GM18520 (cell line): ENCODE data around the gene CYP26A1.

Experiments
- ATAC-seq: cut with Tn5 transposase; IDR thresholded peaks from one replicate; pipeline ENCODE4 v1.9.1; 2021; ENCODE audit not compliant: unreplicated experiment

CYP26A1 gene

DNA sequence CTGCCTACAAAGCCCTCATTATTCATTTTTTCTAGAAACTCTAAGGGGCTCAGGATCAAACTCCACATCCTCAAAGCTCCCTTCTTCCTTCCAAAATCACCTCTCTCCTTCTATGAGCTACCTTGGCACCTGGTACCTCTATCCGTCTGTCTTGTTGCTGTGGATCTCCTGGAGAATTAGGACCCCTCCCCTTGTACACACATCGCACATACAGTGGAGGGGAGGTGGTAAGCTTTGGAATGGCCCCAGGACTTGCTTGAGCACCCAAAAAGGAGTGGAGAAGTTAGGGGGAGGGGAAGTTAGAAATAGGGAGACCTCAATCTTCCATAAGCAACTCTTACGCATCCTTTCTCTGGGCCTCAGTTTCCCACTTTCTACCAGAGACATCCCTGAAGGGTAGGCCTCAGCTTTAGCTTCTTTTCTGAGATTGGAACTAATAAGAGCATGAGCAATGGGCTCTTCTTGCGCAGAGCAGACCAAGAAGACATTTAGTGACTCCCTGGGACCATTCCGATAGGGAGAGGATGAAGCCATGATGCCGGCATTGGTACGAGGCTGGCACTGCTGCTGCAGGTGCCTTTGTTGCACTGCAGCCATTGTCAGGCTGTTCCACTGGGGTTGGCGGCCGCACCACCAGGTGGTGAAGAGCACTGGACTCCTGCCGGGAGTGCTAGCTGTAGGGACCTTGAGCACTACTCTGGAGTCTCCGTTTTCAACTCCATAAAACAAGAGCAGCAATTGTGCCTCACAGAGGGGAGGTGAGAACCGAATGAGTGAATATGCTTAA lies 8.6 kb upstream of the CYP26A1 start:
- no peak for ATAC-seq

DNA sequence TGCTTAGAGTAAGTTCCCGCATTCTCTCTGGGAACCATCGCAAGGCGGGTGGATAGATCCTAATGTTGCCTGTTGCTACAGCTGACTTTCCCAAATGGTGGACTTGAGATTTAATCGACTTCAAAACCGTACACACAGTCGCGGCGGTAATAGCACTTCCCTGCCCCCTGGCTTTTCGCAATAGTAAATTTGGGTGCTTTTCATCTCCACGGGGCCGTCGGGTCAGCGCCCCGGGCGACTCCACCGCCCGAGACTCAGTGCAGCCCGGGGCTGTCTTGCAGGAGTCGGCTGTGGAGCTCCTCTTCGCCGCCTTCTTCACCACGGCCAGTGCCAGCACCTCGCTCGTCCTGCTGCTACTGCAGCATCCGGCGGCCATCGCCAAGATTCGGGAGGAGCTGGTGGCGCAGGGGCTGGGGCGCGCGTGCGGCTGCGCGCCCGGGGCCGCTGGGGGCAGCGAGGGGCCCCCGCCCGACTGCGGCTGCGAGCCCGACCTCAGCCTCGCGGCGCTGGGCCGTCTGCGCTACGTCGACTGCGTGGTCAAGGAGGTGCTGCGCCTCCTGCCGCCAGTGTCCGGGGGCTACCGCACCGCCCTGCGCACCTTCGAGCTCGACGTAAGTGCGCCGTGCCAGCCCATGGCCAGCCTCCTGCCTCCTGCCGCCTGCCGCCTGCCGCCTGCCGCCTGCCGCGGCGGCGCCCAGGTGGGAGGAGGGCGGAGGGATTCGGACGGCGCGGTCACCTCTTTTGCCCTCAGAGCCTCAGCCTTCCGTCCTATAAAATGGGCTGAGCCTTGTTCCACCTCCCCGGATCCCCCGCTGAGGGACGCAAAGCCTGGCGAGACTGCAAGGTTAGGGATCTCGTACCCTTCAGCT lies 7.8 kb upstream of the CYP26A1 start:
- ATAC-seq: no peak

DNA sequence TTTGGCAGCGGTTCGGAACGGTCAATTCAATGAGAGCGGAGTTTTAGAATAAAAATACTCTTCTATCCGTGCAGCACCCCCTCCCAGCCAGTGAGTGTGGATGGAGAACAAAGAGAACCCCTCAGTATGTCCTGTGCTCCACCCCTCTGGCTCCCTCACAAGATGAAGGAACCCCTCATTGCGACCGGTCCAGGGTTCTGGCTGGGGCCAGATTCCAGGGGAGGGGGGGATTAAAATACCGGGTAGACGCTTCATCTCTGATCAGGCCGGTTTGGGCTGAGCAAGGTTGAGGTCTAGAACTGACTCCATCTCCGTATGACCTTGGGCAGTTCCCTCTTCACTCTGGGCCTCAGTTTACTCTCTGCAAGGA lies 7.2 kb upstream of the CYP26A1 start:
- ATAC-seq: no peak

DNA sequence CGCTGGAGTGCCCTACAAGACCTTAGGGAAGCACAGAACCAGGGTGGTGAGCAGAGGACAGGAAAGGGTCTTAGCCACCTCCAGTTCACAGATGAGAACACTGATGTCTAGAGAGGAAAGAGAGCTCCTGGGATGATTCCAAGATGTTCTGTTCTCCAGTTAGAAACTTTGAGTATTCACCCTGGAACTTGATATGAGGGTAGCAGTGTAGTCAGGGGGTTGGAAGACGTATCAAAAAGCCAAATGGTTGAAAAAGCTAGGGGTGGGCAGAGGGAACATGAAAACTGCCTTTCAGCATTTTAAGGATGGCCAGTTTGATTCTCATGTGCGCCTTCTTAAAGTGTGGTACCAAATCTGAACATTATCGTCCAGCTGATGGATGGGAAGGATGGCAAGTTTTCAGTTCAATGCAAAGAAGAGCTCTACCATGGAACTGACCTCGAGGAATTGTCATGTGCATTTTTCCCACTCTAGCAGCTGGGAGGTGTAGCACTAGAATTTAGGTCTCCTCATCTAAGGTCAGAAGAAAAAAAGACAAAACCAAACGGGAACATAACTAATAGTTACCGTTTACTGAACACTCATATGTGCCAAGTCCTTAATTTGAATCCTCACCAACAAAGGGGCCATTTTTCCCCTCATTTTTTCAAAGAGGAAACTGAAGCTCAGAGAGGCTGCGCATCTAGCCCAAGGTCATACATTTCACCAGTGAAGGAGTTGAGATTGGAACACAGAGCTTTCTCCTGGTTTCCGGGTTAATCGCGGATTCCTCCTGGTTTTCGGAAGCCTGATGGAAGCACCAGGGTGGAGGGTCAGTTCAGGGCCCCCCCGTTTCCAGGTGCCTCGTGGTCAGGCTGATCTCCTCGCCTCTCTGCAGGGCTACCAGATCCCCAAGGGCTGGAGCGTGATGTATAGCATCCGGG lies 6.0 kb upstream of the CYP26A1 start:
- no peak for ATAC-seq

DNA sequence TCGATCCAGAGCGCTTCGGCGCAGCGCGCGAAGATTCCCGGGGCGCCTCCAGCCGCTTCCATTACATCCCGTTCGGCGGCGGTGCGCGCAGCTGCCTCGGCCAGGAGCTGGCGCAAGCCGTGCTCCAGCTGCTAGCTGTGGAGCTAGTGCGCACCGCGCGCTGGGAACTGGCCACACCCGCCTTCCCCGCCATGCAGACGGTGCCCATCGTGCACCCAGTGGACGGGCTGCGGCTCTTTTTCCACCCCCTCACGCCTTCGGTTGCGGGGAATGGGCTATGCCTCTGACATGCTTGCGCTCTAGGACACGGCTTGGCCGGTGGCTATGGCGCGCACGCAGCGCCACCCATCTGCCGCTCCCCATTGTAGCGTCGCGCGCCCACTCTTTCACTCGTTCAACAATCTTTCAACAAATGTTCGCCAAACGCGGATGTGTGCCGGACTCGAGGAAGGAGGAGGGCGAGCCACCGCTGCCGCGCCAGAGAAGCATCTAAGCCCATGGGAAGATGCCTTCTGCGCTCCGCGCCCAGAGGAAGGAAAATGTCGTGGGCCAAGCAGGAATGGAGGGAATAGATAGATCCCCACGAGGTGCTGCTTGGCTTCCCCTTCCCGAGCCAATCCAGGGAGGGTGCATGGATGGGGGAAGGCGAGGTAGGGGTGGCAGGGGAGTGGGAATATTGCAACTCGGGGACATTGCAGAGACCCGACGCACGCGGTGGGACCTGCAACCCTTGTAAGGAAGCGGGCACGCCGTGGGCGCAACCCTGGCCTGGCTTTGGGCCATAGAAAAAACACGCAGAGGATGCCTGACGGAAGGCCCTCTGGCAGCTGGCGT lies 5.1 kb upstream of the CYP26A1 start:
- ATAC-seq: no peak

DNA sequence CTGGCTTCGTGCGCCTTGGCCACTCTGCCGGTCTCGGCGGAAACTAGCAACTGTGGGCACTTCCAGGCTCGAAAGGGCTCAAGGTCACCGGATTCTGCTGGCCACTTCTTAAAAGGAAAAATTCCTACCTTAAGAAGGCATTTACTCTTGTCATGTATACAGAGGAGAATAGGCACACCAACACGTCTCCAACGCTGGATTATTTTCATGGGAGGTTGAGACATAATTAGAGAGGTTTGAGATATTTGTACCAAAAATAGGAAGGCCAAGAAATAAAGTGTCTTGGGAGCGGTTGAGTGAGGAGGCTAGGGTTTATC lies 4.5 kb upstream of the CYP26A1 start:
- no peak for ATAC-seq

DNA sequence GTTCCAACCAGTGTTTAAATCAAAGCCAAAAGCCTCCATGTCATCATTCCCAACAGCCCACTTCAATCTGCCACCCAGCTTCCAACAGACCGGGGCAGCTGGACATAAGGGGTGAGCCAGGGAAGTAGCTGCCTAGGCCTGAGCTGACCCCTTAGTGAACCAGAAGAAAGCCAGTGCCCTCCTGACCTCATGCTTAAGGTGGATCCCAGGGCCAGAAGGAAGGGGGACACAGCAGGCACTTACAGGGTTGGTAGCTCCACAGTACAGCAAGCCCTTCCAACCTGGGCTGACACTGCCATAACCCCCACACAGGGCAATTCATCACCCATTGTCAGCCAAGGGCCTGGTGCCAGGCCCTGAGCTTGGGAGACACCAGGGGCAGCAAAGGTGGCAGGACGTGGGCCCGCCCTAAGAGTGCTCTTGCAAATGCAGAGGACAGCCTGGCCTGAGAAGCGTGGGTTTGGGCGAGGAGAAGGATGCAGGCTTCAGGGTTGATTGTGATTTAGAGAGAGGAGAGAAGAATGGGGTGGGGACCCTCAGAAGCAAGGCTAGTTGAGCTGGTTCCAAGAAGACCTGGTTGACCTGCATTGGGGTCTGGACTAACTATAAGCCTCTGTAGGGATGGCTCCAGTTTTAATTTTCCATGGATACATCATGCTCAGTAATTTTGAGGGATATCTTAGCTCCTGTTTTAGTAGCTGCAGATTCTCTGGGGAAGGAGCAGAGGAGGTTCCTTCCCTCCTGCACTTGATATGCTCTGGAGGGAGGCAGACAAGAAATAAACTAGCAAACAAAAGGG lies 3.1 kb upstream of the CYP26A1 start:
- ATAC-seq: no peak

DNA sequence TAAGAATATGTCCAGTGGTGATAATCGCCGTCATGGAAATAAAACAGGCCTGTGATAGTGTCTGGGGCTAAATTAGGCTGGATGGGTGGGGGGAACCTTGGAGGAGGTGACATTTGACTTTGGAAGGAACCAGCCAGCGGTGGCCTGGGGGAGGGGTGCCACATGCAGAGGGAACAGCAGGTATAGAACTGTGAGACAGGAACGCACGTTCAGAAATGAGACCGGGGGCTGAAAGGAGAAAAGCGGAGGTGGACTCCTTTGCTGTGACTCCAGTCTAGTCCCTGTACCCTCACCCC lies 2.6 kb upstream of the CYP26A1 start:
- ATAC-seq: no peak

DNA sequence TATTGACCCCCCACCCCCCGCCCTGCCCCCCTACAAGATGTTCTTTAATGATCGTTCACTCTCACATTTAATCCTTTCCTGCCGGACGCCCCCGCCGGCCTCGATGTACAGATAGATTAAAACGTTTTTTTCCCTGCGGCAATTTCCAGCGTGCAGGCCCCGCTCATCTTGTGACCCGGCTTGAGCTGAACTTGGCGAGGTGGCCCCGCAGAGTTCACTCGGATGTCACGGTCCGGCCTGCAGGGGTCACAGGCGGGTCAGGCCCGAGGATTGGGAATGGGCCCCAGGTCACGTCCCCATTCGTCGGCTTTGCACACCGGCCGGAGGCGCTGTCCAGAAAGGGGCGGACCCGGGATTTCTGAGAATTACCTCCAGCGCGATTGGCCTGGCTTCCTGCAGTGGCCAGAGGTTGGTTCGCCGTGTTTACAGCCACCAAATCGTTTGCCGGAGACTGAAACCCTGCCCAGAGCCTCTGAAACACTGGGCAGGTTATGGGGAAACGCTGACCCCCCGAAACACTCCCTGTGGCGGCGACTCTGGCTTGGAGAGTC lies 1.9 kb upstream of the CYP26A1 start:
- ATAC-seq: no peak

DNA sequence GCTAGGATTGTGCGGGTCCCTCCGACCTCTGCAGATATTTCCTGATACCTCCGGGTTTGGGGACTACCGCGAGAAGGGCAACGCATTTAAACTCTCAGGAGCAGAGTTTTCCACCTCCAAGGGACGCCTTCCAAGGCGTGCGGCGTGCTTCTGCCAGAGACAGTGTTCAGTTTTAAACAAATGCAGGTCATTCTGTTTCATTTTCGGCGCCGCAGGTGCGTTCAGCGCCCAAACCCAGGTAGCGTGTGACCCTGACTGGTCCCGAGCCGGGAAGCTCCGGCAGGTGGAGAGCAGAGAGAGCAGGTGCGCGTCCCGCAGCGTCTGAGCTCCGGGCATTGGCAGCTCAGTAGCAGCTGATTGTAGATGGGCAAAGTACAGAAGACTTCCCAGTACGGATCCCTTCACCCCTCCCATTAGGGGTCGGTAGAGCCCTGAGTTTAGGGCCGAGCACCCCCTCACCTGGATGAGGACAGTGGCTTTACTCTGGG lies 1.4 kb upstream of the CYP26A1 start:
- ATAC-seq: no peak

DNA sequence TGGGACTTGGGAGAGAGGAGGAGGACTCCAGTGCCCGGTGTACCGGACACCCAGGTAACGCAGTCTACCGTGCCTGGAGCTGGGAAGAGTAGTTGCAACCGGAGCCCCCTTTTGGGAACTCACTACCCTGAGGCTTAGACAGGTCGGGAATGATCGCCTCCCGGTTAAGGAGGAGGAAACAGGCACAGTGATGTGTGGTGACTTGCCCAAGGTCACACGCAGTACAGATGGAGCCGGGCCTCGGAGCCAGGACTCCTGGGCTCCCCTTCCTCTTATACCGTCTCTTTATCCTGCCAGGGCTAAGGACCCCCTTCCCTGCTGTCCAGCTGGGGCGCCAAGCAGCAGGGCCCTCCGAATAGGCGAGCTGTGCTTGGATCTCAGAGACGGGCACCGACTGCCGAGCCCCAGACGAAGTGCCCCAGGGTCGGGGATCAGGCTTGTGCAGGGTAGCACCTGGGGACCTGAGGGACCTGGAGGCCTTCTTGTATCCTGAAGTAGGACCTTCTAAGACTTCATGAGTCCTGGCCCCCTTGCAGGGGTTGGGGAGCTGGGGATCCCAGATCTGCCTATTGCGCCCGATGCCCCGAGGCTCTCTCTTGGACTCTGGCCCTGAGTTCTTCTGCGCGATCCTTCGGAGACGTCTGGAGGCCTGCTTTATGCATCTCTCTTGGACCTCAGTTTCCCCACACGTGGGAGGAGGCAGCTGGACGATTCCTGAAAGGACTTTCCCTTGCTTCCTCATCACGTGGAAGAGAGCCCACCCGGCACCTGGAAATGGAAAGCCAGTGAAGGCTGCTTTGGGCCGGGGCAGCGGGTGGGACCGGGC lies 767 bp upstream of the CYP26A1 start:
- no peak for ATAC-seq

DNA sequence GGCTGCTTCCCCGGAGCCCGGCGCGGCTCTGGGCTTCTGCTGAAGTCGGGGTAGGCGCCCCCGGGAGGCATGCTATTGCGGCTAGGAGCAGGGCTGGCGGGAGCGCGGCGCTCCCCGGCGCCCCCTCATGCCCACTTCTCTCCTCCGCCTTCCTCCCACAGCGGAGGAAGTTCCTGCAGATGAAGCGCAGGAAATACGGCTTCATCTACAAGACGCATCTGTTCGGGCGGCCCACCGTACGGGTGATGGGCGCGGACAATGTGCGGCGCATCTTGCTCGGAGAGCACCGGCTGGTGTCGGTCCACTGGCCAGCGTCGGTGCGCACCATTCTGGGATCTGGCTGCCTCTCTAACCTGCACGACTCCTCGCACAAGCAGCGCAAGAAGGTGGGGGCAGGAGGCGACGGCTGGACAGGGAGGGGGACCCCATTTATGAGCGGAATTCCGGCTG lies 479 bp downstream of the CYP26A1 start:
- no peak for ATAC-seq

DNA sequence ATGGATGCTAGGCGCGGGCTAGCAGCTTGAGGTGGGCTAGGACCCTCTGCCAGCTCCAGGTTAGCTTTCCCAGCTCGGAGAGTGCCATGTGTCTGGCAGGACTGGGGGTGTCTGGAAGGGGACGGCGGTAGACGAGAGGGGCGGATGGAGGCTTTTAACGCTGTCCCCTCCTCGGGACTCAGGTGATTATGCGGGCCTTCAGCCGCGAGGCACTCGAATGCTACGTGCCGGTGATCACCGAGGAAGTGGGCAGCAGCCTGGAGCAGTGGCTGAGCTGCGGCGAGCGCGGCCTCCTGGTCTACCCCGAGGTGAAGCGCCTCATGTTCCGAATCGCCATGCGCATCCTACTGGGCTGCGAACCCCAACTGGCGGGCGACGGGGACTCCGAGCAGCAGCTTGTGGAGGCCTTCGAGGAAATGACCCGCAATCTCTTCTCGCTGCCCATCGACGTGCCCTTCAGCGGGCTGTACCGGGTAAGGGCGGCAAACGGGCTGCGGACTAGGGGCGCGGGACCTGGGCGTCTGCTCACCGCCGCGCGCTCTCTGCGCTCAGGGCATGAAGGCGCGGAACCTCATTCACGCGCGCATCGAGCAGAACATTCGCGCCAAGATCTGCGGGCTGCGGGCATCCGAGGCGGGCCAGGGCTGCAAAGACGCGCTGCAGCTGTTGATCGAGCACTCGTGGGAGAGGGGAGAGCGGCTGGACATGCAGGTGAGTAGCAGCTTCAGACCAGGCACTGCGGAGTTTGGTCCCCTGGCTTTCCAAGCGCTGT lies 1.1 kb downstream of the CYP26A1 start:
- no peak for ATAC-seq

DNA sequence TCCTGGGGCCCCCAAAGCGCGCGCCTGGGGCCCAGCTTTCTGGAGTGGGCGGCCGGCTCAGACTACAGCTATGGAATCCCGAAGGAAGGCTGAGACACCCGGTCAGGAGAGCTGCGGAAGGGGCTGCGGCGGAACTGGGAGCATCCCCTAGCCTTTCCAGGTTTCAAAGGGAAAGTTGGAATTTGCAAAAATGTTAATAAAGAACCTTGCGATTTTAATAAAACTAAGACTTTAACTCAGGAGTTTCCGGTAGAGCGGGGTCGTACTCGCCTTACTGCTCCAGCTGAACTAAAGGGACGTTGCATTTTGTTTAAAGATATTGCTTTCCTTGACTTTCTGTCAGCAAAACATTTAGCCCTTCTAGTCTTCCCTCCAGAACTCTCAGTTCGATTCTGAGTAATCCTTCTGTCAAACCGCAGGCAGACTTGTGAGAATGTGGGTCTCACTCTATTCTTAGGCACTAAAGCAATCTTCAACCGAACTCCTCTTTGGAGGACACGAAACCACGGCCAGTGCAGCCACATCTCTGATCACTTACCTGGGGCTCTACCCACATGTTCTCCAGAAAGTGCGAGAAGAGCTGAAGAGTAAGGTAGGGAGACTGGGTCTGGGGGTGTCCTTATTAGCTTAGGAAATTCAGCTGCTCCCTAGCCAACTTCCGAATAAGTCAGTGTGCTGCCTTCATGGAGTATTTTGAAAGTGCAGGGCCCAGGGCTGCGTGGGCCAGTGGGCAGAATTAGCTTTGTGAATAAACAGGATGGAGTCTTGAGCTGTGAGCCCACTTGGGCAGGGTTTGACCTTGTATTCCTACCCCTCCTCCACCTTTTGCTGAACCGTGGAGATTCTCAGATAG lies 1.9 kb downstream of the CYP26A1 start:
- no peak for ATAC-seq

DNA sequence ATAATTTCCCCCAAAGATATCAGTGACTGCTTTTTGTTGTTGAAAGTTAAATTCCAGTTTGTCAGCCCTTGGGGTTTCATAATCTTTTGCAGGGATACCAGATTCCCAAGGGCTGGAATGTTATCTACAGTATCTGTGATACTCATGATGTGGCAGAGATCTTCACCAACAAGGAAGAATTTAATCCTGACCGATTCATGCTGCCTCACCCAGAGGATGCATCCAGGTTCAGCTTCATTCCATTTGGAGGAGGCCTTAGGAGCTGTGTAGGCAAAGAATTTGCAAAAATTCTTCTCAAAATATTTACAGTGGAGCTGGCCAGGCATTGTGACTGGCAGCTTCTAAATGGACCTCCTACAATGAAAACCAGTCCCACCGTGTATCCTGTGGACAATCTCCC lies 3.2 kb downstream of the CYP26A1 start:
- no peak for ATAC-seq

DNA sequence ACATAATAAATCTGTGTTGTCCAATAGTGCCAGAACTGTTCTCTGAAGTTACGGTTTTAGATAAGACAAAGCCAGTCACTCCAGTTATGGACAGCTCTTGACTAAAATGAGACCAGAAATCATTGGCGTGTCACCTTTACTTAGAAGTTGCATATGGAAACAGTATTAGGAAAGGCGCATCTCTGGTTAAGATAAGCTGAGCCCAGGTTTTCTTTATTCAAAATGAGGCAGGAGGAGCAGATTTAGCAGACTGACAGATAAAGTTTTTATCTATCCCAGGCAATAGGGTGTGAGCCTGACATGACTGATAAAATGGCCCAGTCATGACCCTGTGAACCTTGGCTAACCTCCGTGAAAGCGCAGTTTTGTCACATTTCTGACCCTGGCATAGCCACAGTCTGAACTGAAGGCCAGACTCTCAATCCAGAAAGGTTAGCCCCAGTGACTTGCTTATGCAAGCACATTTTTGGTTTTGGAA lies 4.2 kb downstream of the CYP26A1 start:
- no peak for ATAC-seq
